Lower lobe of right lung (tissue), 2 donors: ENCODE results near the gene RING1. TPM values are rescaled to one million over a fixed set of nuclear protein-coding genes. Genes with fewer than 3 reads are reported as not detected.

Experiments
- ATAC-seq, 2 donors: fragments of 200-7000 bp; cut with Tn5 transposase; one replicate each; pipeline ENCODE4 v1.9.1; 2020 to 2022; ENCODE audit warnings: mild to moderate bottlenecking in 2 of 2, moderate library complexity in 2 of 2
- DNase-seq: peaks from one replicate; pipeline ENCODE4 v3.0.0-alpha.2; 2020
- H3K27ac ChIP-seq: fragments of 200-600 bp; one replicate; pipeline ENCODE4 v1.8.0; 2022
- H3K27me3 ChIP-seq: fragments of 200-600 bp; one replicate; pipeline ENCODE4 v1.8.0; 2022; ENCODE audit warnings: low read depth
- H3K36me3 ChIP-seq: fragments of 200-600 bp; one replicate; pipeline ENCODE4 v1.8.0; 2022; ENCODE audit warnings: mild to moderate bottlenecking
- H3K4me1 ChIP-seq: fragments of 200-600 bp; one replicate; pipeline ENCODE4 v1.8.0; 2022
- H3K4me3 ChIP-seq: fragments of 200-600 bp; one replicate; pipeline ENCODE4 v1.8.0; 2022; ENCODE audit warnings: mild to moderate bottlenecking
- H3K9me3 ChIP-seq: fragments of 200-600 bp; one replicate; pipeline ENCODE4 v1.8.0; 2022
- CTCF ChIP-seq: fragments of 200-600 bp; IDR thresholded peaks from one replicate; pipeline ENCODE4 v1.8.0; 2022; ENCODE audit warnings: antibody characterized with exemption, mild to moderate bottlenecking
- intact Hi-C: fragments of 100-400 bp; cut with DNase I; formaldehyde crosslinking; loops from one replicate; pipeline ENCODE4 v1.11.0; 2022
- total RNA-seq: library from RNA; stranded (reverse); fragmentation: NEBNext Ultra II Directional; extraction: Animal tissue kit (Norgen Biotek cat#: 25700); gene quantifications from one replicate; pipeline ENCODE4 v1.2.1, GENCODE V29; 2021
- donor health status: DM: no; HTN: yes; CAD: no; lungs with severe emphysema.

The RING1 gene
- total RNA-seq, 1 donor from 2014 or later: 43.1 TPM

- ATAC-seq: no peak
- Histone ChIP-seq H3K4me1 (no peaks in the 10 kb centered on the region), H3K36me3 (no peaks in the 10 kb centered on the region), H3K27me3 (no peaks in the 10 kb centered on the region), H3K9me3 (no peaks in the 10 kb centered on the region), H3K27ac (no peak overlapping the region), H3K4me3 (no peak overlapping the region)
- no peak for DNase-seq
- intact Hi-C loops: no loop called here
- no peak for TF ChIP-seq CTCF
Observed at GRCh38 chr6:33174784-33175183, 33.5 kb upstream of the RING1 start.

- intact Hi-C loops: no loop called here
- Histone ChIP-seq H3K27ac (no peak overlapping the region), H3K9me3 (no peaks in the 10 kb centered on the region), H3K4me1 (no peaks in the 10 kb centered on the region), H3K27me3 (no peaks in the 10 kb centered on the region), H3K4me3 (no peak overlapping the region), H3K36me3 (no peaks in the 10 kb centered on the region)
- ATAC-seq (no peak), DNase-seq (no peak)
- no peak for TF ChIP-seq CTCF
Observed at GRCh38 chr6:33175436-33176069, 32.7 kb upstream of the RING1 start.

- Histone ChIP-seq H3K27ac (no peak overlapping the region), H3K4me1 (no peaks in the 10 kb centered on the region), H3K27me3 (no peaks in the 10 kb centered on the region), H3K36me3 (no peaks in the 10 kb centered on the region), H3K9me3 (no peaks in the 10 kb centered on the region), H3K4me3 (no peak overlapping the region)
- no peak for ATAC-seq
- intact Hi-C loops: no loop called here
- no peak for DNase-seq
- TF ChIP-seq CTCF: no peak
Observed at GRCh38 chr6:33176906-33177305, 31.4 kb upstream of the RING1 start.

- Histone ChIP-seq H3K36me3 (no peaks in the 10 kb centered on the region), H3K9me3 (no peaks in the 10 kb centered on the region), H3K27me3 (no peaks in the 10 kb centered on the region), H3K27ac (no peak overlapping the region), H3K4me1 (no peaks in the 10 kb centered on the region), H3K4me3 (no peak overlapping the region)
- intact Hi-C loops: no loop called here
- no peak for TF ChIP-seq CTCF
- ATAC-seq: no peak
- no peak for DNase-seq
Observed at GRCh38 chr6:33177552-33178446, 30.5 kb upstream of the RING1 start.

- H3K36me3 ChIP-seq: no peaks in the 10 kb centered on the region
- no peak for ATAC-seq
- no peaks in the 10 kb centered on the region for H3K9me3 ChIP-seq
Observed at GRCh38 chr6:33178755-33179475, 29.4 kb upstream of the RING1 start.

More at GRCh38 chr6:33178755-33179475, 29.4 kb upstream of the RING1 start:
- Histone ChIP-seq H3K27ac (no peak overlapping the region), H3K4me3 (no peak overlapping the region), H3K27me3 (no peaks in the 10 kb centered on the region), H3K4me1 (no peaks in the 10 kb centered on the region)
- DNase-seq: no peak
- intact Hi-C loops: no loop called here
- TF ChIP-seq CTCF: no peak
